ENCODE measurements around the gene TEX101.

The TEX101 gene

GRCh38 chr19:43452582-43452981 lies 37.9 kb downstream of the TEX101 start:
- DNase-seq = no peak

GRCh38 chr19:43454031-43454430 lies 39.3 kb downstream of the TEX101 start:
- no peak for DNase-seq

- no peak for DNase-seq
Observed at GRCh38 chr19:43455321-43456113, 40.8 kb downstream of the TEX101 start.

DNA sequence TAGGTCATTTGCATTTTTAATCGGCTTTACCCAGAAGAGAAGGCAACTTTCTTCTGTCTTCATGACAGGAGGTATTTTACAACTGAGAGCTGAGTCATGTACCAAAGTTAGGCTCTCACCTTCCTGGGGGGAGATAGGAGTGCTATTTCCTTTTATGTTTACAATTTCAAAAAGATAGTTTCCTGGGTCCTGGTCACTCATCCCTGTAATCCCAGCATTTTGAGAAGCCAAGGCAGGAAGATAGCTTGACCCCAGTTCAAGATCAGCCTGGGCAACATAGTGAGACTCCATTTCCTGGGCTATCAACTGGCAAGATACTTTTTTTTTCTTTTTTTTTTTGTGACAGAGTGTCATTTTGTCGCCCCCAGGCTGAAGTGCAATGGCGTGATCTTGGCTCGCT lies 43.1 kb downstream of the TEX101 start:
- no peak for DNase-seq

DNA sequence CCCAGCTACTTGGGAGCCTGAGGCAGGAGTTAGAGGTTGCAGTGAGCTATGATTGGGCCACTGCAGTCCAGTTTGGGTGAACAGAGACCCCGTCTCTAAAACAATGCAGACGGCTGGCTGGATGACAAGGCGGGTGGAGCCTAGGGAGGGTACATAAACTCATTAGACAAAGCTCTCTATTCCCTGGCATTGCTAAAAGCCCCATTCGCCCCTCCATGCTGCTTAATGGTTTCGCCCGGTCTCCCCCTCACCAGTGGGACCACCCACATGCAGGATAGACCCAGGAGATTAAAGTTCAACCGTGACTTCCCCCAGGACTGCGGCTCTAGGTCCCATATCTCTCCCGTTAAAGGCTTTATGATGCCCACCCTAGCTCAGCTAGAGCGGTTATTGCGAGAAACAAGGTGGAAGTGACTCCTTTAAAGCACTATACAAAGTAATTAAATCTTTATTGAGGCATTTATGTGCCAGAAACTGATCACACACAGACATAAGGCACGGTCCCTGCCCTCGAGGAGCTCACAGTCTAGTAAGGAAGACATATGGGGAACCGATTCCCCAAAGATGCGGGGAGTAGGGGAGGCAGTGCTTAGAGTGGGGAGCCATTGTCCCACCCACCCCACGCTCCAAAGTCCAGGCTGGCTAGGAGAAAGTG lies 45.8 kb downstream of the TEX101 start:
- no peak for DNase-seq

DNA sequence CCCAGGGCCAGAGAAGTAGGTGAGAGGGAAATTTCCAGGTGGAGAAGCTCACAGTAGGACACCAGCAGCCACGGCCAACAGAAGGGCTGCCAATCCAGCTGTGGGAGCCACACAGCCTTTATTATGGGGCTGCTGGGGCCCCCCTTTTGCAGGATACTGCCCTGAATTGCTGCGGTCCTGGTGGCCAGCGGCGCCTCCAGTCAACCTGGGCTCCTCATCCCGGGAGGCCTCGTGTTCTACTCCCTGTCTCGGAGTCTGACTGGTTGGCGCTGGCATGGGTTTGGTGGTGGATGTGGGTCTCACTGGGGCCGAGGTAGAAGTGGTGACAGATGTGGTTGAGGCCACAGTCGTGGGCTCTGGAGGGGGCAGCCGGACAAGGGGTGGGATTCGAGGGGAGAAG lies 46.6 kb downstream of the TEX101 start:
- DNase-seq = no peak

GRCh38 chr19:43462383-43462782 lies 47.7 kb downstream of the TEX101 start:
- DNase-seq = no peak

DNA sequence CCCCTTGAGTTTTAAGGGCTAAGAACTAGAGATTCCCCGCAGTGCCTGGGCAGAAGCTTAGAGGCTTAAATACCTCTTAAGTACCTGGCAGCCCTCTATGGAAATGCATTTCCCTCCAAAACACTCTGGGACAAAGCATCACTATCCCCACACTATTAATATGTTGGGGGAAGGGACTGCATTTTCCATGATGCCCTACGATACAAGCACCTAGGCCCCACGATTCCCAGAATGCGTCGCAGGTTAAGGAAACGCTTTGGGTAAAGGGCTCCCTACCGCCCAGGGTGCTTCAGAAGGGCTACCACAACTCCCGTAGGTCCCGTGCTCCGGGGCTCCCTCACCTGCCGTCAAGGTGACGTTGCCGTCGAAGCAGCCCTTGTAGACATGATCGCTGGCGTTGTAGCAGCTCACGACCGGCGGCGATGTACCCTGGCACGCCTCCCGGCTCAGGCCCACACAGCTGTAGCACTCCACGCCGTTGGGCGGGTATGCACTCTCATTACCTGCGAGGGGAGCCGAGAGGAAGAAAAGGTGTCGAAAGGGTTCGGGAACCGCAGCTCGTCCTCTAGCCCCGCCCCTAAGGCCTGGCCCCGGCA lies 48.2 kb downstream of the TEX101 start:
- no peak for DNase-seq

DNA sequence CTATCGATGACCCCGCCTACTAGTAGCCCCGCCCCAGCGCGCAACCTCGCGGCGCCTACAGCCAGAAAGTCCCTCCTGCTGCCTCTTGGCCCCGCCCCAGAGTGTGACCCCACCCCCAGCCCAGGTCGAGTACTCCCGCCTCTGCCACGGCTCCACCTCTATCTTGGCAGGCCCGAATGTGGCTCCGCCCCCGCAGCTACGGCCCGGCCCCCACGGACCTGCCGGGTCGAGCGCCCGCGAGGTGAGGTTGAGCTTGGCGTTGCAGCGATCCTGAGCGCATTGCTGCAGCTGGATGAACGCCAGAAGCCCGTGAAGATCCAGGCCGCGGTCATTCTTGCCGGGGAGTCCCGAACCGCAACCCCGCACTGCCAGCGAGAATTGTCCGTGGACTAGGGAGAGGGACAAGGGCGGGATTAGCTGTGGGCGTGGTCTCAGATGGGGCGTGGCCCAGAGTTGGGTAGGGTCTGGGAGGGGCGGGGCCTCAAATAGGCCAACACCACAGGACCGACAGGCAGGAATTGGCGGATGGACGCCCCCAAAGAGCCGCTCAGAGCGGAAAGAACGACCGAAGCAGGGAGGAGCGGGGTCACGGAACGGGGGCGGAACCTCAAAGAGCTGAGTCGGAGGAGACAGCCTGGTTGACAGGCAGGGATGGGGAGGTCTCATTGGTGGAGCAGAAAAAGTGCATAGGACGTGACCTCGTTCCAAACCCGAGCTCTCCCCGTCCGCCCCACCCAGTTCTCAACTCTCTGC lies 48.9 kb downstream of the TEX101 start:
- peak; percentile 84 for DNase-seq

DNA sequence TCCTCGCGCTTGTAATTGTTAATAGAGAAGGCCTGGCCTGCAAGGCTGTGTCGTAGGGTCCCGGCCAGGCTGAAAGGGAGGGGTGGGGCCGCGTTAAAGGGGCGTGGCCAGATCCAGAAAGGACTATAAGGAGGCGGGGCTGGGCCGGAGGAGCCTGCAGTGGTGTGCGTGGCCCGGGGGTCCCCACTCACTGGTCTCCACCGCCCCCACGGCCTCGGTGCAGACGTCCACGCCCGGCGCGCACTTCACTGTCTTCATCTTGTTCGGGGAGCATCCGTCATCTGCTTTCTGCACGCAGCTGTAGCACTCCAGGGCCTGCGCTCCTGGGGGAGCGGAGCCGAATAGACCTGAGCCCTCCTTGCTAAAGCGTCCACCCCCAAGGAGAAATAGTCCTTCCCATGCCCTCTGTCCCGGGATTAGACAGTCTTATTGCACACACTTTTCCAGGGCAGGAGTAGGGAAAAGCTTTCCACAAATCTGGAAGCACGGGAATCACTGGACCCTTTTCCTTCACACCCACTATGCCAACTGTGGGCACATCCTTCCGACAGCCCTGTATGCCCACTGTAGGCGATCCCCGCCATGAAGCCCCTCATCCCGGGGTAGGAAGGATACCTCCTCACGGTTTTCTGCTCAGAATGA lies 49.6 kb downstream of the TEX101 start:
- no peak for DNase-seq

GRCh38 chr19:43465468-43466120 lies 50.9 kb downstream of the TEX101 start, which contains the start of gene LYPD3:
TSS of gene LYPD3 (minus strand) at chr19:43465608. CDS start at chr19:43465571, 37 bp downstream.
- DNase-seq = no peak

DNA sequence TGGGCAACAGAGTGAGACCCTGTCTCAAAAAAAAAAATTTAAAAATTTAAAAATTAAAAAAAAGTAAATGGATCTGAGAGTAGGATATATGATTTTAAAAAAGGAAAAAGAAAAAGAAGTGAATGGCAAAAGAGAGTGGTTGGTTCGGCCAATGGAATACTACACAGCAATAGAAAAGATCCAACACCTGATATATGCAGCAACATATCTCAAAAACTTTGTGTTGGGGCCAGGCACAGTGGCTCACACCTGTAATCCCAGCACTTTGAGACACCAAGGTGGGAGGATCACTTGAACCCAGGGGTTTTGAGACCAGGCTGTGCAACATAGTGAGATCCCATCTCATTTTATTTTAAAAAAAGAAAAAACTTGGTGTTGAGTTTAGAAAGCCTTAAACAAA lies 52.1 kb downstream of the TEX101 start:
- no peak for DNase-seq

- no peak for DNase-seq
Observed at GRCh38 chr19:43467276-43467675, 52.6 kb downstream of the TEX101 start.

- no peak for DNase-seq
Observed at GRCh38 chr19:43467730-43468129, 53.0 kb downstream of the TEX101 start.
